C4-2B (cell line): ENCODE measurements around the gene TSSC4.

Experiments used
- H3K27ac ChIP-seq: fragments of 450-650 bp; 2 replicates; pipeline ENCODE4 v1.5.1; 2017
- CTCF ChIP-seq: fragments of 450-650 bp; conservative IDR thresholded peaks from 2 replicates; pipeline ENCODE4 v1.5.1; 2017; ENCODE audit warnings: mild to moderate bottlenecking
- ZFX ChIP-seq: fragments of 450-650 bp; IDR thresholded peaks from 2 replicates; pipeline ENCODE4 v1.6.1; 2017

TSSC4 gene

DNA sequence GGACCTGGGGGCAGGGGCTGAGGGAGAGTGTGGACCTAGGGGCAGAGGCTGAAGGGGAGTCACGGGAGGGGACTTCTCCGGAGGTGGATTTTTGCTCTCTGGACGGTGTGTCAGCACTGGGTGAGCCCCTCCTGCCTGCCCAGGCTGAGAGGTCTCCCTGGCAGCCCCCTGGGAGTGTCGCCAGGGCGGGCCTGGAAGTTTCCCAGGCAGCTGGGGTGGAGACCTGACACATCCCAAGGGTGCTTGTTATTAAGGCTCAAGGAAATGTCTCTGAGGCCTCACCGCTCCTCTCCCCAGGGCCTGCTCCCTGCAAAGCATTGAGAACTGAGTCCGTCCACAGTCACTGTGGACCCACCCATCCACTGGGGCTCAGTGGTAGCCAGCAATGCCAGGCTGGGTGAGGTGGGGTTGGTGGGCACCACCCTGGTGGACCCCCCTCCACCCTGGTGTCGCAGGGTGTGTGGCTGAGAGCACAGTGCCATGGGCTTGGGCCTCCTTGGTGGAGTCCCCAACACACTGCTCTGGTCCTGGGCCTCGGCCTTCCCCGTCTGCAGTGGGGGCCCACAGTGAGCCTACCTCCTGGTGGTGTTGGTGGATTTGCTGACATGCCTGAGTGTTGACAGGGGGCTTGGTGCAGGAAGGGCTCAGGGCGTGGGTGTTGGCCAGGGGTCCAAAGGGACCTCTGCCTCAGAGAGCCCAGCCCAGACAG is 20.9 kb upstream of the TSSC4 start:
- no peak for TF ChIP-seq CTCF
- no peak for TF ChIP-seq ZFX
- H3K27ac ChIP-seq: no peak overlapping the region

GRCh38 chr11:2380396-2380795 is 20.2 kb upstream of the TSSC4 start:
- TF ChIP-seq CTCF (no peak), ZFX (no peak)
- no peak overlapping the region for H3K27ac ChIP-seq

GRCh38 chr11:2380807-2381350 is 19.7 kb upstream of the TSSC4 start:
- TF ChIP-seq CTCF (no peak), ZFX (no peak)
- no peak overlapping the region for H3K27ac ChIP-seq

GRCh38 chr11:2381494-2382128 is 18.9 kb upstream of the TSSC4 start:
- H3K27ac ChIP-seq: no peak overlapping the region
- no peak for TF ChIP-seq CTCF
- no peak for TF ChIP-seq ZFX

- H3K27ac ChIP-seq: no peak overlapping the region
- TF ChIP-seq CTCF: no peak
Observed at GRCh38 chr11:2382129-2382517, 18.4 kb upstream of the TSSC4 start.

GRCh38 chr11:2382936-2383851 is 17.4 kb upstream of the TSSC4 start:
- no peak overlapping the region for H3K27ac ChIP-seq

More at GRCh38 chr11:2382936-2383851, 17.4 kb upstream of the TSSC4 start:
- no peak for TF ChIP-seq CTCF
- no peak for TF ChIP-seq ZFX
